K562 (cell line): ENCODE results near the gene INHBC. TPM values are rescaled to one million over a fixed set of nuclear protein-coding genes. Genes with fewer than 3 reads are reported as not detected.

Source experiments
- CBX3 ChIP-seq, 2 experiments: IDR thresholded peaks; 1 replicate in 1 of 2; 2 replicates in 1 of 2; pipeline ENCODE4 v1.6.1; 2012; ENCODE audit warnings: inconsistent platforms in 2 of 2, low read length in 2 of 2, borderline replicate concordance in 1 of 2, control low read depth in 1 of 2
- DMBX1 ChIP-seq: fragments of 250-450 bp; sonication (Bioruptor Pico); IDR thresholded peaks from 2 replicates; pipeline ENCODE4 v1.8.0; 2022; ENCODE audit warnings: inconsistent platforms, mild to moderate bottlenecking, moderate library complexity, borderline replicate concordance
- ILK ChIP-seq: fragments of 450-650 bp; IDR thresholded peaks from 2 replicates; pipeline ENCODE4 v1.6.1; 2016; ENCODE audit warnings: missing genetic modification characterization, low read depth, mild to moderate bottlenecking, missing compliant biosample characterization, moderate library complexity, borderline replicate concordance
- JUND ChIP-seq, 2 experiments: IDR thresholded peaks; 2 replicates in 1 of 2; 3 replicates in 1 of 2; pipeline ENCODE4 v1.6.1; 2011; ENCODE audit warnings: borderline replicate concordance in 2 of 2, low read depth in 2 of 2, low read length in 2 of 2, improper control_type of control experiment in 1 of 2, missing biosample characterization in 1 of 2, missing genetic modification characterization in 1 of 2, missing genetic modification reagents in 1 of 2
- OTX1 ChIP-seq: fragments of 450-650 bp; formaldehyde crosslinking; IDR thresholded peaks from 2 replicates; pipeline ENCODE4 v1.4.0; 2022; ENCODE audit warnings: mild to moderate bottlenecking
- RB1 ChIP-seq: fragments of 450-650 bp; IDR thresholded peaks from 2 replicates; pipeline ENCODE4 v1.6.1; 2017; ENCODE audit warnings: low read depth, mild to moderate bottlenecking
- polyA plus RNA-seq, 8 experiments: library from polyadenylated mRNA; depleted of rRNA in 4 of 8; stranded (reverse) in 5 of 8; unstranded in 3 of 8; fragments of >200 nt; fragmentation: Nextera tagmentation in 2 of 8; fragmentation: Illumina TruSeq in 1 of 8; extraction: Ambion mirVana in 2 of 8; extraction: Trizol in 1 of 8; gene quantifications; 2 replicates each; pipeline versions ENCODE4 v1.2.1 to v1.2.3, GENCODE V29; 2011 to 2014; ENCODE audit warnings: inconsistent platforms in 1 of 8, missing spikeins in 1 of 8
- total RNA-seq, 7 experiments: library from RNA; depleted of rRNA in 6 of 7; stranded (reverse); fragments of >200 nt in 6 of 7; fragmentation: Illumina TruSeq in 2 of 7; extraction: Trizol in 2 of 7; gene quantifications; 2 replicates each; pipeline versions ENCODE4 v1.2.1 to v1.2.3, GENCODE V29; 2011 to 2021; ENCODE audit warnings: low replicate concordance in 1 of 7
- TF ChIP-seq, protein P1 (sequence below): fragments of 450-650 bp; formaldehyde crosslinking; IDR thresholded peaks from 2 replicates; pipeline ENCODE4 v1.4.0; 2020; ENCODE audit warnings: mild to moderate bottlenecking
- TF ChIP-seq, protein P2 (sequence below): fragments of 250-450 bp; sonication (Bioruptor Pico); IDR thresholded peaks from 2 replicates; pipeline ENCODE4 v1.4.0; 2020
- TF ChIP-seq, protein P3 (sequence below): fragments of 250-450 bp; sonication (Bioruptor Pico); IDR thresholded peaks from 2 replicates; pipeline ENCODE4 v1.4.0; 2020; ENCODE audit warnings: mild to moderate bottlenecking, moderate library complexity

INHBC gene
- total and polyA plus RNA-seq, 9 of the 15 experiments (the other 6 are each of a cell fraction or from before 2014, with no cell fraction given): 0.07 to 0.24 (median 0.15) TPM; not detected in 4

DNA sequence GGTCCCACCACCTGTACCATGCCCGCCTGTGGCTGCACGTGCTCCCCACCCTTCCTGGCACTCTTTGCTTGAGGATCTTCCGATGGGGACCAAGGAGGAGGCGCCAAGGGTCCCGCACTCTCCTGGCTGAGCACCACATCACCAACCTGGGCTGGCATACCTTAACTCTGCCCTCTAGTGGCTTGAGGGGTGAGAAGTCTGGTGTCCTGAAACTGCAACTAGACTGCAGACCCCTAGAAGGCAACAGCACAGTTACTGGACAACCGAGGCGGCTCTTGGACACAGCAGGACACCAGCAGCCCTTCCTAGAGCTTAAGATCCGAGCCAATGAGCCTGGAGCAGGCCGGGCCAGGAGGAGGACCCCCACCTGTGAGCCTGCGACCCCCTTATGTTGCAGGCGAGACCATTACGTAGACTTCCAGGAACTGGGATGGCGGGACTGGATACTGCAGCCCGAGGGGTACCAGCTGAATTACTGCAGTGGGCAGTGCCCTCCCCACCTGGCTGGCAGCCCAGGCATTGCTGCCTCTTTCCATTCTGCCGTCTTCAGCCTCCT, 21.6 kb downstream of the INHBC start (continued):
- TF ChIP-seq RB1 (0 out of 2 replicates have a peak, but pooled peaks have one; percentile 49), JUND (IDR thresholded peaks at IDR 0.05; ENCODE audit: borderline replicate concordance, low read depth, low read length) (peak; percentile 42; the same call in 1 of the 2 replicates), JUND (tag; IDR thresholded peaks at IDR 0.05; ENCODE audit: borderline replicate concordance, low read depth, low read length) (peak; percentile 22; the same call in 1 of the 3 replicates), CBX3 (IDR thresholded peaks at IDR 0.05; ENCODE audit: borderline replicate concordance in 1 of 2, low read length in 2 of 2) (peak in 1 of 2 experiments; percentile 48; a peak in 1 of 3 replicates), ILK (tag) (no peak), OTX1 (CRISPR knock-in tag) (peak; percentile 38; the same call in 1 of the 2 replicates), DMBX1 (CRISPR knock-in tag) (peak; percentile 57; the same call in 1 of the 2 replicates)
- TF ChIP-seq, protein P1, sequence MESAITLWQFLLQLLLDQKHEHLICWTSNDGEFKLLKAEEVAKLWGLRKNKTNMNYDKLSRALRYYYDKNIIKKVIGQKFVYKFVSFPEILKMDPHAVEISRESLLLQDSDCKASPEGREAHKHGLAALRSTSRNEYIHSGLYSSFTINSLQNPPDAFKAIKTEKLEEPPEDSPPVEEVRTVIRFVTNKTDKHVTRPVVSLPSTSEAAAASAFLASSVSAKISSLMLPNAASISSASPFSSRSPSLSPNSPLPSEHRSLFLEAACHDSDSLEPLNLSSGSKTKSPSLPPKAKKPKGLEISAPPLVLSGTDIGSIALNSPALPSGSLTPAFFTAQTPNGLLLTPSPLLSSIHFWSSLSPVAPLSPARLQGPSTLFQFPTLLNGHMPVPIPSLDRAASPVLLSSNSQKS (CRISPR knock-in tag): no peak
- TF ChIP-seq, protein P2, sequence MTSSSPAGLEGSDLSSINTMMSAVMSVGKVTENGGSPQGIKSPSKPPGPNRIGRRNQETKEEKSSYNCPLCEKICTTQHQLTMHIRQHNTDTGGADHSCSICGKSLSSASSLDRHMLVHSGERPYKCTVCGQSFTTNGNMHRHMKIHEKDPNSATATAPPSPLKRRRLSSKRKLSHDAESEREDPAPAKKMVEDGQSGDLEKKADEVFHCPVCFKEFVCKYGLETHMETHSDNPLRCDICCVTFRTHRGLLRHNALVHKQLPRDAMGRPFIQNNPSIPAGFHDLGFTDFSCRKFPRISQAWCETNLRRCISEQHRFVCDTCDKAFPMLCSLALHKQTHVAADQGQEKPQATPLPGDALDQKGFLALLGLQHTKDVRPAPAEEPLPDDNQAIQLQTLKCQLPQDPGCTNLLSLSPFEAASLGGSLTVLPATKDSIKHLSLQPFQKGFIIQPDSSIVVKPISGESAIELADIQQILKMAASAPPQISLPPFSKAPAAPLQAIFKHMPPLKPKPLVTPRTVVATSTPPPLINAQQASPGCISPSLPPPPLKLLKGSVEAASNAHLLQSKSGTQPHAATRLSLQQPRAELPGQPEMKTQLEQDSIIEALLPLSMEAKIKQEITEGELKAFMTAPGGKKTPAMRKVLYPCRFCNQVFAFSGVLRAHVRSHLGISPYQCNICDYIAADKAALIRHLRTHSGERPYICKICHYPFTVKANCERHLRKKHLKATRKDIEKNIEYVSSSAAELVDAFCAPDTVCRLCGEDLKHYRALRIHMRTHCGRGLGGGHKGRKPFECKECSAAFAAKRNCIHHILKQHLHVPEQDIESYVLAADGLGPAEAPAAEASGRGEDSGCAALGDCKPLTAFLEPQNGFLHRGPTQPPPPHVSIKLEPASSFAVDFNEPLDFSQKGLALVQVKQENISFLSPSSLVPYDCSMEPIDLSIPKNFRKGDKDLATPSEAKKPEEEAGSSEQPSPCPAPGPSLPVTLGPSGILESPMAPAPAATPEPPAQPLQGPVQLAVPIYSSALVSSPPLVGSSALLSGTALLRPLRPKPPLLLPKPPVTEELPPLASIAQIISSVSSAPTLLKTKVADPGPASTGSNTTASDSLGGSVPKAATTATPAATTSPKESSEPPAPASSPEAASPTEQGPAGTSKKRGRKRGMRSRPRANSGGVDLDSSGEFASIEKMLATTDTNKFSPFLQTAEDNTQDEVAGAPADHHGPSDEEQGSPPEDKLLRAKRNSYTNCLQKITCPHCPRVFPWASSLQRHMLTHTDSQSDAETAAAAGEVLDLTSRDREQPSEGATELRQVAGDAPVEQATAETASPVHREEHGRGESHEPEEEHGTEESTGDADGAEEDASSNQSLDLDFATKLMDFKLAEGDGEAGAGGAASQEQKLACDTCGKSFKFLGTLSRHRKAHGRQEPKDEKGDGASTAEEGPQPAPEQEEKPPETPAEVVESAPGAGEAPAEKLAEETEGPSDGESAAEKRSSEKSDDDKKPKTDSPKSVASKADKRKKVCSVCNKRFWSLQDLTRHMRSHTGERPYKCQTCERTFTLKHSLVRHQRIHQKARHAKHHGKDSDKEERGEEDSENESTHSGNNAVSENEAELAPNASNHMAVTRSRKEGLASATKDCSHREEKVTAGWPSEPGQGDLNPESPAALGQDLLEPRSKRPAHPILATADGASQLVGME: peak; percentile 22; the same call in 1 of the 2 replicates
- TF ChIP-seq, protein P3, sequence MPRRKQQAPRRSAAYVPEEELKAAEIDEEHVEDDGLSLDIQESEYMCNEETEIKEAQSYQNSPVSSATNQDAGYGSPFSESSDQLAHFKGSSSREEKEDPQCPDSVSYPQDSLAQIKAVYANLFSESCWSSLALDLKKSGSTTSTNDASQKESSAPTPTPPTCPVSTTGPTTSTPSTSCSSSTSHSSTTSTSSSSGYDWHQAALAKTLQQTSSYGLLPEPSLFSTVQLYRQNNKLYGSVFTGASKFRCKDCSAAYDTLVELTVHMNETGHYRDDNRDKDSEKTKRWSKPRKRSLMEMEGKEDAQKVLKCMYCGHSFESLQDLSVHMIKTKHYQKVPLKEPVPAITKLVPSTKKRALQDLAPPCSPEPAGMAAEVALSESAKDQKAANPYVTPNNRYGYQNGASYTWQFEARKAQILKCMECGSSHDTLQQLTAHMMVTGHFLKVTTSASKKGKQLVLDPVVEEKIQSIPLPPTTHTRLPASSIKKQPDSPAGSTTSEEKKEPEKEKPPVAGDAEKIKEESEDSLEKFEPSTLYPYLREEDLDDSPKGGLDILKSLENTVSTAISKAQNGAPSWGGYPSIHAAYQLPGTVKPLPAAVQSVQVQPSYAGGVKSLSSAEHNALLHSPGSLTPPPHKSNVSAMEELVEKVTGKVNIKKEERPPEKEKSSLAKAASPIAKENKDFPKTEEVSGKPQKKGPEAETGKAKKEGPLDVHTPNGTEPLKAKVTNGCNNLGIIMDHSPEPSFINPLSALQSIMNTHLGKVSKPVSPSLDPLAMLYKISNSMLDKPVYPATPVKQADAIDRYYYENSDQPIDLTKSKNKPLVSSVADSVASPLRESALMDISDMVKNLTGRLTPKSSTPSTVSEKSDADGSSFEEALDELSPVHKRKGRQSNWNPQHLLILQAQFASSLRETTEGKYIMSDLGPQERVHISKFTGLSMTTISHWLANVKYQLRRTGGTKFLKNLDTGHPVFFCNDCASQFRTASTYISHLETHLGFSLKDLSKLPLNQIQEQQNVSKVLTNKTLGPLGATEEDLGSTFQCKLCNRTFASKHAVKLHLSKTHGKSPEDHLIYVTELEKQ (CRISPR knock-in tag): 0 out of 2 replicates have a peak, but pooled peaks have one; percentile 28
